ENCODE measurements around the gene PLCB1. TPM values are rescaled to one million over a fixed set of nuclear protein-coding genes. Genes with fewer than 3 reads are reported as not detected.

The PLCB1 gene
- total and polyA plus RNA-seq, 5 experiments from 2014 or later, result 1.4 to 3.8 (median 2.8) TPM

- H3K27ac Mint-ChIP-seq, result peak overlapping the region in 1 of 10 donors; percentile 26
- no peak overlapping the region for H3K4me3 Mint-ChIP-seq
- no peaks in the 10 kb centered on the region for H3K9me3 Mint-ChIP-seq
- ATAC-seq, result no peak
- H3K27me3 Mint-ChIP-seq, result no peaks in the 10 kb centered on the region
- POLR2A ChIA-PET, result no interaction called here
- no peaks in the 10 kb centered on the region for H3K36me3 Mint-ChIP-seq
- DNase-seq, result no peak
- peaks cover 0 to 2% (median 0%) of the 10 kb centered on the region in 4 donors for H3K4me1 Mint-ChIP-seq
Observed at GRCh38 chr20:8757146-8757545, 625.1 kb downstream of the PLCB1 start.

GRCh38 chr20:8764344-8764962 lies 632.4 kb downstream of the PLCB1 start:
- DNase-seq (no peak), ATAC-seq (no peak)
- peaks cover 0 to 10% (median 5%) of the 10 kb centered on the region in 4 donors for H3K4me1 Mint-ChIP-seq
- H3K27me3 Mint-ChIP-seq, result peaks cover 0 to 1% (median 0%) of the 10 kb centered on the region in 5 donors
- peak overlapping the region in 1 of 10 donors; percentile 23 for H3K27ac Mint-ChIP-seq
- POLR2A ChIA-PET, result no interaction called here
- no peaks in the 10 kb centered on the region for H3K9me3 Mint-ChIP-seq
- H3K4me3 Mint-ChIP-seq, result no peak overlapping the region
- peaks cover 0 to 2% (median 2%) of the 10 kb centered on the region in 3 donors for H3K36me3 Mint-ChIP-seq

GRCh38 chr20:8766868-8767390 lies 634.9 kb downstream of the PLCB1 start:
- ATAC-seq, result no peak
- Mint-ChIP-seq H3K27ac (no peak overlapping the region), H3K9me3 (no peaks in the 10 kb centered on the region), H3K36me3 (peaks cover 0 to 2% (median 2%) of the 10 kb centered on the region in 3 donors), H3K27me3 (peaks cover 0 to 1% (median 0%) of the 10 kb centered on the region in 5 donors), H3K4me3 (no peak overlapping the region), H3K4me1 (peaks cover 0 to 10% (median 5%) of the 10 kb centered on the region in 4 donors)
- POLR2A ChIA-PET, result no interaction called here
- no peak for DNase-seq

GRCh38 chr20:8774412-8774811 lies 642.3 kb downstream of the PLCB1 start:
- no peak overlapping the region for H3K27ac Mint-ChIP-seq
- no peaks in the 10 kb centered on the region for H3K27me3 Mint-ChIP-seq
- POLR2A ChIA-PET, result no interaction called here

GRCh38 chr20:8777911-8778310 lies 645.8 kb downstream of the PLCB1 start:
- H3K27me3 Mint-ChIP-seq, result no peaks in the 10 kb centered on the region
- ATAC-seq (no peak), DNase-seq (no peak)
- POLR2A ChIA-PET, result no interaction called here
- peaks cover 0 to 10% (median 0%) of the 10 kb centered on the region in 9 donors for H3K9me3 Mint-ChIP-seq
- H3K4me3 Mint-ChIP-seq, result no peak overlapping the region
- H3K27ac Mint-ChIP-seq, result peak overlapping the region in 1 of 10 donors; percentile 21
- H3K4me1 Mint-ChIP-seq, result peaks cover 0 to 2% (median 0%) of the 10 kb centered on the region in 4 donors
- H3K36me3 Mint-ChIP-seq, result peaks cover 0 to 8% (median 4%) of the 10 kb centered on the region in 3 donors

More at GRCh38 chr20:8774412-8774811, 642.3 kb downstream of the PLCB1 start:
- H3K4me1 Mint-ChIP-seq, result peaks cover 0 to 2% (median 0%) of the 10 kb centered on the region in 4 donors
- no peak for DNase-seq
- peaks cover 0 to 8% (median 4%) of the 10 kb centered on the region in 3 donors for H3K36me3 Mint-ChIP-seq
- H3K4me3 Mint-ChIP-seq, result no peak overlapping the region
- H3K9me3 Mint-ChIP-seq, result peaks cover 0 to 4% (median 0%) of the 10 kb centered on the region in 9 donors
- ATAC-seq, result no peak

GRCh38 chr20:8778387-8778786 lies 646.3 kb downstream of the PLCB1 start:
- Mint-ChIP-seq H3K36me3 (peaks cover 0 to 8% (median 4%) of the 10 kb centered on the region in 3 donors), H3K9me3 (peaks cover 0 to 10% (median 0%) of the 10 kb centered on the region in 9 donors), H3K4me3 (no peak overlapping the region), H3K27ac (peak overlapping the region in 1 of 10 donors; percentile 21), H3K4me1 (peaks cover 0 to 2% (median 0%) of the 10 kb centered on the region in 4 donors), H3K27me3 (no peaks in the 10 kb centered on the region)
- POLR2A ChIA-PET, result no interaction called here
- ATAC-seq, result no peak
- DNase-seq, result no peak

GRCh38 chr20:8780915-8781314 lies 648.8 kb downstream of the PLCB1 start:
- peaks cover 0 to 3% (median 0%) of the 10 kb centered on the region in 5 donors for H3K27me3 Mint-ChIP-seq
- H3K9me3 Mint-ChIP-seq, result peaks cover 0 to 10% (median 0%) of the 10 kb centered on the region in 9 donors
- peaks cover 0 to 2% (median 0%) of the 10 kb centered on the region in 4 donors for H3K4me1 Mint-ChIP-seq
- no peak for ATAC-seq
- no peak overlapping the region for H3K27ac Mint-ChIP-seq
- H3K36me3 Mint-ChIP-seq, result peaks cover 0 to 6% (median 4%) of the 10 kb centered on the region in 3 donors
- no peak for DNase-seq
- H3K4me3 Mint-ChIP-seq, result no peak overlapping the region
- POLR2A ChIA-PET, result no interaction called here

GRCh38 chr20:8782804-8783203 lies 650.7 kb downstream of the PLCB1 start:
- Mint-ChIP-seq H3K4me3 (no peak overlapping the region), H3K27me3 (peaks cover 0 to 3% (median 0%) of the 10 kb centered on the region in 5 donors), H3K9me3 (peaks cover 0 to 10% (median 0%) of the 10 kb centered on the region in 9 donors), H3K4me1 (no peaks in the 10 kb centered on the region), H3K27ac (no peak overlapping the region), H3K36me3 (peaks cover 0 to 3% (median 2%) of the 10 kb centered on the region in 3 donors)
- ATAC-seq (no peak), DNase-seq (no peak)
- POLR2A ChIA-PET, result no interaction called here

- ATAC-seq (no peak), DNase-seq (no peak)
- H3K27me3 Mint-ChIP-seq, result peaks cover 0 to 3% (median 0%) of the 10 kb centered on the region in 5 donors
- H3K9me3 Mint-ChIP-seq, result peaks cover 0 to 10% (median 0%) of the 10 kb centered on the region in 9 donors
- H3K4me3 Mint-ChIP-seq, result no peak overlapping the region
- no peaks in the 10 kb centered on the region for H3K36me3 Mint-ChIP-seq
- H3K4me1 Mint-ChIP-seq, result no peaks in the 10 kb centered on the region
- H3K27ac Mint-ChIP-seq, result no peak overlapping the region
- POLR2A ChIA-PET, result no interaction called here
Observed at GRCh38 chr20:8783734-8784133, 651.7 kb downstream of the PLCB1 start.

GRCh38 chr20:8786383-8786782 lies 654.3 kb downstream of the PLCB1 start:
- peaks cover 0 to 3% (median 0%) of the 10 kb centered on the region in 5 donors for H3K27me3 Mint-ChIP-seq
- H3K36me3 Mint-ChIP-seq, result no peaks in the 10 kb centered on the region
- ATAC-seq, result no peak
- H3K4me3 Mint-ChIP-seq, result no peak overlapping the region
- POLR2A ChIA-PET, result no interaction called here
- H3K9me3 Mint-ChIP-seq, result no peaks in the 10 kb centered on the region
- no peaks in the 10 kb centered on the region for H3K4me1 Mint-ChIP-seq
- no peak overlapping the region for H3K27ac Mint-ChIP-seq
- DNase-seq, result no peak

- DNase-seq (no peak), ATAC-seq (no peak)
- H3K36me3 Mint-ChIP-seq, result peaks cover 0 to 2% (median 0%) of the 10 kb centered on the region in 3 donors
- H3K9me3 Mint-ChIP-seq, result no peaks in the 10 kb centered on the region
- H3K4me1 Mint-ChIP-seq, result no peaks in the 10 kb centered on the region
- POLR2A ChIA-PET, result no interaction called here
- H3K27ac Mint-ChIP-seq, result no peak overlapping the region
- H3K4me3 Mint-ChIP-seq, result no peak overlapping the region
- peaks cover 0 to 3% (median 0%) of the 10 kb centered on the region in 5 donors for H3K27me3 Mint-ChIP-seq
Observed at GRCh38 chr20:8787090-8787489, 655.0 kb downstream of the PLCB1 start.

- ATAC-seq, result no peak
Observed at GRCh38 chr20:8788275-8788674, 656.2 kb downstream of the PLCB1 start.

GRCh38 chr20:8788831-8789230 lies 656.8 kb downstream of the PLCB1 start:
- H3K27ac Mint-ChIP-seq, result no peak overlapping the region
- no peaks in the 10 kb centered on the region for H3K4me1 Mint-ChIP-seq
- H3K27me3 Mint-ChIP-seq, result peaks cover 0 to 3% (median 0%) of the 10 kb centered on the region in 5 donors
- H3K4me3 Mint-ChIP-seq, result no peak overlapping the region
- no peak for ATAC-seq
- DNase-seq, result no peak
- peaks cover 0 to 2% (median 0%) of the 10 kb centered on the region in 3 donors for H3K36me3 Mint-ChIP-seq
- POLR2A ChIA-PET, result no interaction called here
- H3K9me3 Mint-ChIP-seq, result no peaks in the 10 kb centered on the region

More at GRCh38 chr20:8788275-8788674, 656.2 kb downstream of the PLCB1 start:
- H3K4me1 Mint-ChIP-seq, result no peaks in the 10 kb centered on the region
- no peak overlapping the region for H3K27ac Mint-ChIP-seq
- no peak for DNase-seq
- no peaks in the 10 kb centered on the region for H3K9me3 Mint-ChIP-seq
- H3K27me3 Mint-ChIP-seq, result peaks cover 0 to 3% (median 0%) of the 10 kb centered on the region in 5 donors
- peaks cover 0 to 2% (median 0%) of the 10 kb centered on the region in 3 donors for H3K36me3 Mint-ChIP-seq
- H3K4me3 Mint-ChIP-seq, result no peak overlapping the region
- POLR2A ChIA-PET, result no interaction called here

All from naive thymus-derived CD8-positive, alpha-beta T cell (primary cell).